Breast epithelium (tissue), 3 donors: ENCODE results near the gene MAPK10.

Experiments
- POLR2A ChIP-seq: fragments of 450-650 bp; IDR thresholded peaks from one replicate; pipeline ENCODE4 v1.6.1; 2016; ENCODE audit warnings: antibody characterized with exemption, mild to moderate bottlenecking, moderate library complexity
- POLR2AphosphoS5 ChIP-seq, 3 donors: sonication (generic); formaldehyde crosslinking; IDR thresholded peaks; one replicate each; pipeline ENCODE4 v1.6.1; 2017; ENCODE audit warnings: antibody characterized with exemption in 3 of 3
- TF ChIP-seq, protein P1 (sequence below), 3 donors: fragments of 450-650 bp; IDR thresholded peaks; one replicate each; pipeline ENCODE4 v1.5.1; 2016 to 2017; ENCODE audit warnings: antibody characterized with exemption in 3 of 3, mild to moderate bottlenecking in 3 of 3, moderate library complexity in 3 of 3

DNA sequence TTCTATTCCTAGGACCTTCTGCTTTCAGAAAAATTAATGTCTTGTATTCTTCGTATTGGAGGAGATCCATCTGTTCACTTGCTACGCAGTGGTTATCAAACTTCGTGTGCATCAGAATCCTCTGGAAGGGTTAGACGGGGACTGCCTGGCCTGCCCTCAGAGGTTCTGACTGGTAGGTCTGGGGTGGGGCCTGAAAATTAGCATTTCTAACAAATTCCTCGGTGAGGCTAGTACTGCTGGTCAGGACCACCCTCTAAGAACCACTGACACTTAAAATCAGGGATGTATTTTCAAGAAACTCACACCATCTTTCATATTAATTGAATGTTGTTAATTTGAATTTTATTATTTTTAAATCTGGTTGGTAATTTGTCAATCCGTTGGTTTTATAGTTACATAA is 63.0 kb downstream of the MAPK10 start:
- TF ChIP-seq, protein P1, sequence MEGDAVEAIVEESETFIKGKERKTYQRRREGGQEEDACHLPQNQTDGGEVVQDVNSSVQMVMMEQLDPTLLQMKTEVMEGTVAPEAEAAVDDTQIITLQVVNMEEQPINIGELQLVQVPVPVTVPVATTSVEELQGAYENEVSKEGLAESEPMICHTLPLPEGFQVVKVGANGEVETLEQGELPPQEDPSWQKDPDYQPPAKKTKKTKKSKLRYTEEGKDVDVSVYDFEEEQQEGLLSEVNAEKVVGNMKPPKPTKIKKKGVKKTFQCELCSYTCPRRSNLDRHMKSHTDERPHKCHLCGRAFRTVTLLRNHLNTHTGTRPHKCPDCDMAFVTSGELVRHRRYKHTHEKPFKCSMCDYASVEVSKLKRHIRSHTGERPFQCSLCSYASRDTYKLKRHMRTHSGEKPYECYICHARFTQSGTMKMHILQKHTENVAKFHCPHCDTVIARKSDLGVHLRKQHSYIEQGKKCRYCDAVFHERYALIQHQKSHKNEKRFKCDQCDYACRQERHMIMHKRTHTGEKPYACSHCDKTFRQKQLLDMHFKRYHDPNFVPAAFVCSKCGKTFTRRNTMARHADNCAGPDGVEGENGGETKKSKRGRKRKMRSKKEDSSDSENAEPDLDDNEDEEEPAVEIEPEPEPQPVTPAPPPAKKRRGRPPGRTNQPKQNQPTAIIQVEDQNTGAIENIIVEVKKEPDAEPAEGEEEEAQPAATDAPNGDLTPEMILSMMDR (IDR thresholded peaks at IDR 0.05) = no peak
- no peak for TF ChIP-seq POLR2A
- TF ChIP-seq POLR2AphosphoS5 (IDR thresholded peaks at IDR 0.05) = no peak
